Measurements from ENCODE around the gene TOP2B.

TOP2B gene

GRCh38 chr3:25580534-25580933 lies 84.2 kb downstream of the TOP2B start:
- DNase-seq, result no peak

- no peak for DNase-seq
Observed at GRCh38 chr3:25578059-25578458, 86.6 kb downstream of the TOP2B start.

DNA sequence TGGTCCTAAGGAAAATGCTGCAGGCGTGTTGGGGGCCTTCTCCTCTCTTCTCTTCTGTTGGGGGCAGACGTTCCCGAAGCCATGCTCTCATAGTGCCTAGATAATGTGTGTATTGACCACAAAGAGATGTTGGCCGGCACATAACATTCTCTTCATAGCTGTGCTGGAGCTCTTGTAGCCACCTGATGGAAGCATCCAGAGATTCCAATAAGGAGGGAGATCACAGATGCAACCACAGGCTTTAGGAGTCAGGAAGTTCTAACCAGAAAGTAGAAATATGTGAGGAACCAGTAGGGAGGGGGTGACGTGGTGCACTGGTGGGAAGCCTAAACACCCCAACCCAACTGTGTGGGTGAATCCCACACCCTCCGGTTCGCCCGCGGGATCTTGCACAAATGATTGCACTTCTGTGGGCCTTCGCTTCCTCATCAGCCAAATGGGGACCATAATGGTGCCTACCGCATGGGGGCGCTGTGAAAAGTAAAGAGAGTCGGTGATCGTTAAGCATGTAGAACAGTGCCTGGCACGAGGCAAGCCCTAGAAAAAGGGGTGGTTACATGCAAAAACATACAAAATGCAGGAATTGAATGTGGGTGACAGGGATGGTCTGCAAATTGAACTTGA lies 87.8 kb downstream of the TOP2B start:
- DNase-seq, result no peak

DNA sequence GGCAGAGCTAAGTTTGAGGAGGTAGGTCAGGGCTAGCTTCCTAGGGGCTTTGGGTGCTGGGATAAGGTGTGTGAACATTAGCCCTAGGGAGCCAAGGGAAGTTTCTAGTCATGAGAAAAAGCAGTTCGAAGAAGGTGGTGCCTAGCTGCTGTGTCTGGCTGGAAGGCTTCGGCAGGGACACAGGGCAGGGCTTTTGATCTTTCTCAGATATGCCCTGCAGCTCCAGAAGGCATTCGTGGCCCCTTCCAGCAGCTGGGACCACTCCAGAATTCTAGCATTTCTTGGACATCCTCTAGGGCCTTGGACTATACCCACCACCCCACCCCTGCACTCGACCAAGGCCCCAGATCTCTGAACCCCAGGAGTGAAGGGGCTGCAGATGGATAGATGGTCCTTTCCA lies 88.6 kb downstream of the TOP2B start:
- DNase-seq, result no peak

- no peak for DNase-seq
Observed at GRCh38 chr3:25575001-25575400, 89.7 kb downstream of the TOP2B start.

- DNase-seq, result no peak
Observed at GRCh38 chr3:25574172-25574765, 90.4 kb downstream of the TOP2B start.

DNA sequence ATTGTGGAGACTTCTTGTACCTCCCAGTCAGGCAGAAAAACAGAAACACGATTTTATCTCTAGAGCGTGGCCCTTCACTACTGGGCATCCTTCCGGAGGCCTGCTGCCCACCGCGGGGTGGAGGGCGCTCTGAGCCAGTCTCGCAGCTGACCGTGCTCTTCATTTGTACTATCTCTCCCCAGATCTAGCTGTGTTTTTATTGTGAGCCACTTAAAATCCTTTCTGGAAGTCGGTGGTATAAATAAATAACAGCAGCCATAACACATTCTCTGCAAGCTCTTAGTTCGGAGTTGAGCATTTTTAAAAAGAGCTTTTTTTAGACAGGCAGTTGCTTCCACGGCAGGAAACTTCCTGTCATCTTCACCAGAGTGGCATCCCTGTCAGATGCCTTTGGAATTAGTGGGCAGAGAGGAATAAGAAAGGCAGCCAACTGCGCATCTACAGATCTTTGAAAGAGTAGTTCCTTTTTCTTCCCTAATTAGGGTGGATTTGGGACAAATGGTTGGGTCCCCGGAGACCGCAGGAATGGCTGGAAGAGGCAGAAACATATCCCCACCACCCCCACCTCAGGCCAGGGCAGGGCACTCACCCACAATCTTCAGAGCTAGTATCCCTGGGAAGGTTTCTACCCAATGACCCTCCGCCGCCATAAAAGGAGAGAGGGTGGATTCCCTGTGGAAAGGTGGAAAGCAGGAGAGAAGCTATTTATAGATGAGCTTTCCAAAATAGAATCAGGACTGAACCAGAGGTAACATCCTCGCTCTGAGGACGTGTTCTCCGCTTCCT lies 91.1 kb downstream of the TOP2B start:
- no peak for DNase-seq

GRCh38 chr3:25572919-25573385 lies 91.8 kb downstream of the TOP2B start:
- no peak for DNase-seq

GRCh38 chr3:25572336-25572735 lies 92.4 kb downstream of the TOP2B start:
- no peak for DNase-seq

GRCh38 chr3:25571285-25571684 lies 93.4 kb downstream of the TOP2B start:
- no peak for DNase-seq

GRCh38 chr3:25568525-25569078 lies 96.1 kb downstream of the TOP2B start:
- DNase-seq, result no peak

DNA sequence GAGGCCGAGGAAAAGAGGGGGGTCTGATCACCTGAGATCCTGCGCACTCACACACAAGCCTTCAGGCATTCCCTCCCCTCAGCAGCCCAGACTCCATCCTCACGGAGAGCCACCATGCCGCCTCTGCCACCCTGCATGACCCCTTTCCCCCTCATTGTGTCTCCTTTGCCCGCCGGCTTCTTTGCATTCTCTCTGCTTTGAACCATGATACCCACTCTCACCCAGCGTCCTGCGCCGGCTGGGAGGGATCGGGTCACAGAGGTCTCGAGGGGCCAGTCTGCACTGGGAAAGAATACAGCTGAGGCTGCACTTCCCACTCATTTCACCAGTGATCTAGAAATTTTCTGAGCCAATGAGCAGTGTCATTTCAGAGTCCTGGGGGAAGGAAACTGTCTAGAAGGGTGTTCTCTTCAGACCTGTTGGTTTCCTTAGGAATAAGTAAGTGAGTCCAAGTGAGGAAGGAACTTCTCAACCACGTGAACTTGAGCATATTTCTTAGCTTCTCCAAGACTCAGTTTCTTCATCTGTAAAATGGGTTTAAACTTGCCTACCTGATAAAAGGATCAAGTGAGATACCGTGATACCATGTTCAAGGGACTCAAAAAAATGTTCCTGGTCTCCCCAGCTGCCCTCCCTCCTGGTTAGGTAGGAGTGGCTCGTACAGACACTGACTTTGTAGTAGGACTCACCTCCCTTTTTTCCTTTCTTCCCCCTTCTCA lies 96.7 kb downstream of the TOP2B start:
- no peak for DNase-seq

DNA sequence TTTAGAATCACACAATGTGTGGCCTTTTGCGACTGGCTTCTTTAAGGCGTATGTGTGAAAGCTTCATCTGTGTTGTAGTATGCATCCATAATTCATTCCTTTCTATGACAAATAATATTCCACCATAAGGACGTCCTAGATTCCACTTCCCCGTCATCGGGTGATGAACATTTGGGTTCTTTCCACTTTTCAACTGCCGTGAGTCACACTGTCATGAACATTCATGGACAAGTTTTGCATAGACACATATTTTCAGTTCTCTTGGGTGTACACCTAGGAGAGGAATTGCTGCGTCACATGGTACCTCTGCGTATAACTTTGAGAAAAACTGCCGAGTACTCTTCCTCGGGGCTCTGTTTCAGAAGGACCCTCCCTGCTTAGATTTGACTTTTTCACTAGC lies 97.3 kb downstream of the TOP2B start:
- DNase-seq, result no peak

DNA sequence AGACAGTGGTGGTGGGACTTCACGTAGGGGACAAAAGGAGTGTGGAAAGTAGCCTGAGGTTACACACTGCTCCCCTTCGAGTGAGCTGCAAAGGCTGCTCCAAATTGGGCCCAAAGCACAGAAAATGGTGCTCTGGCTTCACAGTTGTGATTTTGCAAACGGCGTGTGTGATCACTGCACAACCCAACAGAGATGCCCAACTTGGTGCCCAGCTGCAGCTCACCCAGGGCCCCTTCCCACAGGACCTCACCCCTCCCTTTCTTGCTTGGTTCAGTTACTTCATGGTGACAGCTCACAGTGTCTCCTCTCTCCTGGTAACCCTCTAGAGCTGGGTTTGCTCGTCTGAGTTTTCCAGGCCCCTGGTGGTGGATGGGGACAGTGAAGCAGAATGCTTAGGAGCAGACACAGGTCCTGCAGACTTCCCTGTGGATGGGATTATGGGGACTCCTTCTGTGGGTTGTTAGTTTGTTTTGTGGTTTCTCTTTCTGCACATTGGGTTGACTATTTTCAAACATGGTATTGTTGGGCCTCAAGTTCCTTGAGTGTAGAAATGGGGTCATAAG lies 98.3 kb downstream of the TOP2B start:
- DNase-seq, result no peak

- DNase-seq, result no peak
Observed at GRCh38 chr3:25565807-25566206, 98.9 kb downstream of the TOP2B start.

DNA sequence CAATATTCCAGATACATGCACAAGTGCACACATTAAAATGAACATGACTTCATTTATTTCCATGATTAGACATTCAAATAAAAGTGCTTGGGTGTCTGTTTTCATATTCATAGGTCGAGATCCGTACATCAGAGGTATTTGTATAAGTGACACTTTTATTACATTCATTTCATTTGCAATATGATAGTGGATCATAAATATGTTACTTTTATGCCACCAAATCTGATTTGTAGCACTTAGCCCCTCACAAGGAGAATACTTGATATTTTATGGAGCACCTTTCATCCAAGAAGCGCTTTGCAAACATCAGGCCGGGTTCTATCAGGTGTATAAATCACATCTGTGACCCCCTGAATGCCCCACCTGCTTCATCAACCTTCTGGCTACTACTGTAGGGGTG lies 100.6 kb downstream of the TOP2B start:
- no peak for DNase-seq

- no peak for DNase-seq
Observed at GRCh38 chr3:25563601-25564000, 101.1 kb downstream of the TOP2B start.

GRCh38 chr3:25558796-25559195 lies 105.9 kb downstream of the TOP2B start:
- DNase-seq, result no peak

- DNase-seq, result no peak
Observed at GRCh38 chr3:25558121-25558520, 106.6 kb downstream of the TOP2B start.

GRCh38 chr3:25557694-25558093 lies 107.0 kb downstream of the TOP2B start:
- no peak for DNase-seq

DNA sequence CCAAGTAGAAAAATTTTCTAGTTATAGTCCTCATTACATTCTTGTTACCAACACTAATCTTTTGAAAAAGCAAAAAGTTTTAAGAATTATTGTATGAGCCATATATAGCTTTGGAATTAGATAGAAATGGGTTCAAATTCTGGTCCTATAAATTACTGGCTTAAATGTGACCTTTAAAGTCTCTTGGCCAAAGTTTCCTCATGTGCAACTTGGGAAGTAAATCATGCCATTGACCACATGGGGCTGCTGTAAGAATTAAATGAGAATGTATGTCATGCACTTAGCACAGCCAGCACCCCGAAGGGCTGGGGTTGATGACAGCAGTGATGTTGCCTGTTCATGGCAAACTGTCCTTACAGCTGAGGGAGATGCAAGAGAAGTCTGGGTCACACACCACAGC lies 108.3 kb downstream of the TOP2B start:
- no peak for DNase-seq

GRCh38 chr3:25555695-25556437 lies 108.8 kb downstream of the TOP2B start:
- DNase-seq, result no peak
